Lung (tissue), 12 donors: Measurements from ENCODE around the gene PARD3. TPM values are rescaled to one million over a fixed set of nuclear protein-coding genes. Genes with fewer than 3 reads are reported as not detected.

Source experiments
- ATAC-seq: fragments of 200-7000 bp; cut with Tn5 transposase; one replicate; pipeline ENCODE4 v1.9.1; 2020; ENCODE audit warnings: moderate number of reproducible peaks; ENCODE audit not compliant: insufficient read depth, low FRiP score
- DNase-seq, 3 donors: peaks; one replicate each; pipeline ENCODE4 v3.0.0-alpha.2; 2013 to 2017
- H3K27ac ChIP-seq, 2 donors: one replicate each; pipeline ENCODE4 v1.5.1; 2013; ENCODE audit warnings: mild to moderate bottlenecking in 2 of 2, moderate library complexity in 2 of 2, control low read depth in 1 of 2, inconsistent platforms in 1 of 2, low read depth in 1 of 2, low read length in 1 of 2
- H3K27me3 ChIP-seq, 3 donors: one replicate each; pipeline ENCODE4 v1.5.1; 2013; ENCODE audit warnings: low read length in 2 of 3; ENCODE audit not compliant: control insufficient read depth in 3 of 3, insufficient read depth in 3 of 3
- H3K36me3 ChIP-seq, 4 donors: one replicate each; pipeline ENCODE4 v1.5.1; 2013; ENCODE audit warnings: low read length in 4 of 4, mild to moderate bottlenecking in 1 of 4, moderate library complexity in 1 of 4; ENCODE audit not compliant: control insufficient read depth in 4 of 4, insufficient read depth in 4 of 4
- H3K4me1 ChIP-seq, 5 donors: one replicate each; pipeline ENCODE4 v1.5.1; 2013; ENCODE audit warnings: low read length in 5 of 5, mild to moderate bottlenecking in 2 of 5, moderate library complexity in 1 of 5; ENCODE audit not compliant: control insufficient read depth in 5 of 5, insufficient read depth in 5 of 5
- H3K4me3 ChIP-seq: one replicate; pipeline ENCODE4 v1.5.1; 2013; ENCODE audit warnings: mild to moderate bottlenecking, control low read depth, moderate library complexity
- H3K9ac ChIP-seq, 2 donors: one replicate each; pipeline ENCODE4 v1.5.1; 2013; ENCODE audit warnings: low read length in 2 of 2, control low read depth in 1 of 2; ENCODE audit not compliant: insufficient read depth in 1 of 2
- H3K9me3 ChIP-seq, 4 donors: one replicate each; pipeline ENCODE4 v1.5.1; 2013; ENCODE audit warnings: low read length in 3 of 4, mild to moderate bottlenecking in 1 of 4, moderate library complexity in 1 of 4; ENCODE audit not compliant: control insufficient read depth in 4 of 4, insufficient read depth in 3 of 4
- WGBS, 2 donors: extraction: QIAGEN DNeasy Blood & Tissue Kit; methylation state at CpG; one replicate each; pipeline ENCODE4 v1.1.7; 2013; 5-methylcytosine and 5-hydroxymethylcytosine counted together
- polyA plus RNA-seq, 2 donors: library from polyadenylated mRNA; stranded (reverse); fragments of 200-250 nt; gene quantifications; one replicate each; pipeline ENCODE4 v1.2.1, GENCODE V29; 2013
- total RNA-seq, 2 donors: library from RNA; depleted of rRNA in 1 of 2; stranded (reverse); fragments of >200 nt in 1 of 2; gene quantifications; one replicate each; pipeline ENCODE4 v1.2.1, GENCODE V29; 2014 to 2021
- TF ChIP-seq, protein P1 (sequence below): IDR thresholded peaks from 2 replicates; pipeline ENCODE4 v1.5.1; 2012; ENCODE audit warnings: mild to moderate bottlenecking; ENCODE audit errors: control extremely low read depth, extremely low read depth
- donor health status: control.
- donor health status: control.
- donor health status: Bipolar disorder and iron deficiency.
- donor health status: healthy.
- donor health status: DM: yes; HTN: yes; CAD: no.

The PARD3 gene
- total and polyA plus RNA-seq, 4 donors, result 10.3 to 69.2 (median 27.6) TPM

DNA sequence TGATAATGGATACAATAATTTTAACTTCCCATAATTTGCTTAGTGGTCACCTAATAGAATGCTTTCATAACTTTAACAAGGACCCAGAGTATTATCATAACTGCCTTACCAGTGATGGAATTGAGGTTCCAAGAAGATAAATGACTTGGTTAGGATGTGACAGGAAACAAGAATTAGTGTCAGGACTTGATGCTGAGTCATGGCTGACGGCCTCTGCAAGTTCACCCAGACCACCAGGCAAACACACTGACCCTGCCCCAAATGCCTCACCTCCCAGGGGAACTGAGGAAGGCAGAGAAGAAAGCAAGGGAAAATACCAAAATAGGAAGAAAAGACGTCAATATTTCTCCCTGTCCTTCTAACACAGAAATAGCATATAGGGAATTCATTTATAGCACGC is 636.3 kb downstream of the PARD3 start:
- peaks cover 0 to 37% (median 17%) of the 10 kb centered on the region in 5 donors for H3K4me1 ChIP-seq
- H3K9ac ChIP-seq, result no peak overlapping the region
- DNase-seq (no peak), ATAC-seq (no peak)
- H3K27me3 ChIP-seq, result no peaks in the 10 kb centered on the region
- 77 to 80% methylated on average over 3 of the region's 3 CpGs for WGBS, 2 donors
- TF ChIP-seq, protein P1, sequence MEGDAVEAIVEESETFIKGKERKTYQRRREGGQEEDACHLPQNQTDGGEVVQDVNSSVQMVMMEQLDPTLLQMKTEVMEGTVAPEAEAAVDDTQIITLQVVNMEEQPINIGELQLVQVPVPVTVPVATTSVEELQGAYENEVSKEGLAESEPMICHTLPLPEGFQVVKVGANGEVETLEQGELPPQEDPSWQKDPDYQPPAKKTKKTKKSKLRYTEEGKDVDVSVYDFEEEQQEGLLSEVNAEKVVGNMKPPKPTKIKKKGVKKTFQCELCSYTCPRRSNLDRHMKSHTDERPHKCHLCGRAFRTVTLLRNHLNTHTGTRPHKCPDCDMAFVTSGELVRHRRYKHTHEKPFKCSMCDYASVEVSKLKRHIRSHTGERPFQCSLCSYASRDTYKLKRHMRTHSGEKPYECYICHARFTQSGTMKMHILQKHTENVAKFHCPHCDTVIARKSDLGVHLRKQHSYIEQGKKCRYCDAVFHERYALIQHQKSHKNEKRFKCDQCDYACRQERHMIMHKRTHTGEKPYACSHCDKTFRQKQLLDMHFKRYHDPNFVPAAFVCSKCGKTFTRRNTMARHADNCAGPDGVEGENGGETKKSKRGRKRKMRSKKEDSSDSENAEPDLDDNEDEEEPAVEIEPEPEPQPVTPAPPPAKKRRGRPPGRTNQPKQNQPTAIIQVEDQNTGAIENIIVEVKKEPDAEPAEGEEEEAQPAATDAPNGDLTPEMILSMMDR, result no peak
- no peak overlapping the region for H3K4me3 ChIP-seq
- H3K9me3 ChIP-seq, result no peaks in the 10 kb centered on the region
- H3K36me3 ChIP-seq, result no peaks in the 10 kb centered on the region
- H3K27ac ChIP-seq, result no peak overlapping the region

DNA sequence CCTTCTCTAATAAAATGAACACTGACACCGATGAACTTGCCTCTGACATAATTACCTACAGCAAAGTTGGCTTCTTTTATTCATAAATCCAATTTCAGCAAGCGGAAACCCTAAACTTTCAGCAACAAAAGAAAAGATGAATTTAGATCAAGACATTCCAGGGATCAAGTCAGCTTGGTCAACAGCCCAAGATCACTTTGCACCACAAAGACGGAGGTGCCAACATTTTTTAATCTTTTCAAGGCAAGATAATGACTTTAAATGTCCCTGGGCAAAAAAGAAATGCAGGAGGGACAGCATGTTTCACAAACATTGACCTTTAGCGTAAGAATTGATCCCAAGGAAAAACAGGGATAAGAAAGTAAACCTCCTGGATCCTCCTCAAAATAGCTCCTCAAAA is 636.9 kb downstream of the PARD3 start:
- H3K4me1 ChIP-seq, result peaks cover 0 to 32% (median 11%) of the 10 kb centered on the region in 5 donors
- no peak for DNase-seq
- no peaks in the 10 kb centered on the region for H3K36me3 ChIP-seq
- no peak for ATAC-seq
- WGBS, 2 donors, result 92 to 95% methylated on average over 4 of the region's 4 CpGs
- H3K4me3 ChIP-seq, result no peak overlapping the region
- H3K27me3 ChIP-seq, result no peaks in the 10 kb centered on the region
- H3K9ac ChIP-seq, result no peak overlapping the region
- no peak overlapping the region for H3K27ac ChIP-seq
- no peaks in the 10 kb centered on the region for H3K9me3 ChIP-seq
- TF ChIP-seq, protein P1, result no peak

DNA sequence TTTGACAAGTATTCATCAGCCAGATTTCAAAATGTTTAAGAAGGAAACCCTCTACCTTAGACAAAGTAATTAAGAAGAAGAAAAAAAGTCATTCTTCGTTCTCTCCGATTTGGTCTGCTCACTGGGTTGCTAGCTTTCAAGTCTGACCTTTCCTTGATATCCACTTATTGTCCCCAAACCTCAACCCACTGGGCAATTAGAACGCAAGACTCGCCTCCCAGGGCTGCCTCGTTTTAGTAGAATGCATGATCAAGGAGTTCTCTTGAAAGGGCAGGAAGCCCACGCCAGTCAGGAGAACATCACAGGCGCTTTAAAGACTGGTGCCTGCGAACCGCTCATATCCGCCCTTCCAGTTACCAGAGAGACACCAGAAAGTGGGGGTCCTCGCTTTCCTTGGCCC is 637.7 kb downstream of the PARD3 start:
- no peak for ATAC-seq

More for the DNA sequence above, 637.7 kb downstream of the PARD3 start:
- H3K4me3 ChIP-seq, result no peak overlapping the region
- H3K36me3 ChIP-seq, result no peaks in the 10 kb centered on the region
- H3K27me3 ChIP-seq, result no peaks in the 10 kb centered on the region
- TF ChIP-seq, protein P1, result no peak
- 94 to 96% methylated on average over 11 of the region's 11 CpGs for WGBS, 2 donors
- peaks cover 0 to 25% (median 9%) of the 10 kb centered on the region in 5 donors for H3K4me1 ChIP-seq
- H3K9me3 ChIP-seq, result no peaks in the 10 kb centered on the region
- no peak overlapping the region for H3K9ac ChIP-seq
- H3K27ac ChIP-seq, result no peak overlapping the region
- no peak for DNase-seq
